WTC11 (cell line): ENCODE results near the gene PRIM2.
"Not testable (repeated sequence)": the region's sequence is repeated elsewhere in the genome, so short reads cannot be mapped to it uniquely, and the experiment has no call there.

ENCODE experiments used
- ELF4 ChIP-seq: sonication (generic); formaldehyde crosslinking; IDR thresholded peaks from 2 replicates; pipeline ENCODE4 v1.8.1; 2022; ENCODE audit warnings: low read depth, mild to moderate bottlenecking, moderate library complexity, missing genetic modification reagents
- IRF2 ChIP-seq: sonication (generic); formaldehyde crosslinking; IDR thresholded peaks from 2 replicates; pipeline ENCODE4 v1.8.0; 2022; ENCODE audit warnings: low read depth, missing genetic modification reagents, borderline replicate concordance
- JUN ChIP-seq: sonication (generic); formaldehyde crosslinking; IDR thresholded peaks from 2 replicates; pipeline ENCODE4 v1.8.0; 2023; ENCODE audit warnings: mild to moderate bottlenecking, missing genetic modification reagents
- NFE2L1 ChIP-seq: sonication (generic); formaldehyde crosslinking; IDR thresholded peaks from 2 replicates; pipeline ENCODE4 v1.8.1; 2023; ENCODE audit warnings: missing genetic modification reagents
- TCF7 ChIP-seq: sonication (generic); formaldehyde crosslinking; IDR thresholded peaks from 2 replicates; pipeline ENCODE4 v1.8.0; 2022; ENCODE audit warnings: mild to moderate bottlenecking, low read depth, missing genetic modification reagents, moderate library complexity
- TP53 ChIP-seq: sonication (generic); formaldehyde crosslinking; IDR thresholded peaks from 2 replicates; pipeline ENCODE4 v1.8.1; 2023; ENCODE audit warnings: mild to moderate bottlenecking, missing genetic modification reagents
- ZNF232 ChIP-seq: sonication (generic); formaldehyde crosslinking; IDR thresholded peaks from 2 replicates; pipeline ENCODE4 v1.8.0; 2022; ENCODE audit warnings: mild to moderate bottlenecking, missing genetic modification reagents
- ZNF396 ChIP-seq: fragments of 250-450 bp; sonication (Bioruptor Pico); IDR thresholded peaks from 2 replicates; pipeline ENCODE4 v1.8.0; 2021; ENCODE audit warnings: mild to moderate bottlenecking, moderate library complexity, borderline replicate concordance
- ZNF416 ChIP-seq: fragments of 250-450 bp; sonication (Bioruptor Pico); IDR thresholded peaks from 2 replicates; pipeline ENCODE4 v1.9.0; 2021; ENCODE audit warnings: mild to moderate bottlenecking, inconsistent platforms
- TF ChIP-seq, protein P1 (sequence below): fragments of 200-600 bp; IDR thresholded peaks from 2 replicates; pipeline ENCODE4 v1.8.0; 2022; ENCODE audit warnings: antibody characterized with exemption
- TF ChIP-seq, protein P2 (sequence below): sonication (generic); formaldehyde crosslinking; IDR thresholded peaks from 2 replicates; pipeline ENCODE4 v1.8.0; 2022; ENCODE audit warnings: mild to moderate bottlenecking, missing genetic modification reagents
- TF ChIP-seq, protein P3 (sequence below): sonication (generic); formaldehyde crosslinking; IDR thresholded peaks from 2 replicates; pipeline ENCODE4 v1.8.1; 2023; ENCODE audit warnings: mild to moderate bottlenecking, missing genetic modification reagents
- TF ChIP-seq, protein P4 (sequence below): sonication (generic); formaldehyde crosslinking; IDR thresholded peaks from 2 replicates; pipeline ENCODE4 v1.8.0; 2022; ENCODE audit warnings: mild to moderate bottlenecking, missing genetic modification reagents
- TF ChIP-seq, protein P5 (sequence below): sonication (generic); formaldehyde crosslinking; IDR thresholded peaks from 2 replicates; pipeline ENCODE4 v1.8.1; 2022; ENCODE audit warnings: low read depth, mild to moderate bottlenecking, moderate library complexity, missing genetic modification reagents, borderline replicate concordance

DNA sequence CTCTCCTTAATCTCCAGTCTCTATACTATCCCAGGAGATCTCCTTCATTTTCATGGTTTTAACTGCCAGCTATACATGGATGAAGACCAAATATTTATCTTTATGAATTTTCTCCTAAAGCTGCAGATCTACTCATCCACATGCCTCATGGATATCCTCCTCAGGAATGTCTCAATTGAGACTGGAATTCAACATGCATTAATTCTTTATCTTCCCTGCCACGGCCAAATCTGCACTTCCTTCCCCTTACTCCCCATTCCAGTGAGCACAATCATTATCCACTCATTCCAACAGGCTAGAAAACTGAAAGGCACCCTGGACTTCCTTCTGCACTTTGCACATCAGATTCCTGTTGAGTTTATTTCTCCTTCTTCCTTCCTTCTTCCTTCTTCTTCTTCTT lies 379.0 kb downstream of the PRIM2 start:
- TF ChIP-seq ELF4 (CRISPR knock-in tag); IRF2; JUN; ZNF416 (CRISPR knock-in tag); ZNF396 (CRISPR knock-in tag); ZNF232 (CRISPR knock-in tag); TCF7 (CRISPR knock-in tag); NFE2L1 (CRISPR knock-in tag); TP53: not testable (repeated sequence)
- TF ChIP-seq, protein P1, sequence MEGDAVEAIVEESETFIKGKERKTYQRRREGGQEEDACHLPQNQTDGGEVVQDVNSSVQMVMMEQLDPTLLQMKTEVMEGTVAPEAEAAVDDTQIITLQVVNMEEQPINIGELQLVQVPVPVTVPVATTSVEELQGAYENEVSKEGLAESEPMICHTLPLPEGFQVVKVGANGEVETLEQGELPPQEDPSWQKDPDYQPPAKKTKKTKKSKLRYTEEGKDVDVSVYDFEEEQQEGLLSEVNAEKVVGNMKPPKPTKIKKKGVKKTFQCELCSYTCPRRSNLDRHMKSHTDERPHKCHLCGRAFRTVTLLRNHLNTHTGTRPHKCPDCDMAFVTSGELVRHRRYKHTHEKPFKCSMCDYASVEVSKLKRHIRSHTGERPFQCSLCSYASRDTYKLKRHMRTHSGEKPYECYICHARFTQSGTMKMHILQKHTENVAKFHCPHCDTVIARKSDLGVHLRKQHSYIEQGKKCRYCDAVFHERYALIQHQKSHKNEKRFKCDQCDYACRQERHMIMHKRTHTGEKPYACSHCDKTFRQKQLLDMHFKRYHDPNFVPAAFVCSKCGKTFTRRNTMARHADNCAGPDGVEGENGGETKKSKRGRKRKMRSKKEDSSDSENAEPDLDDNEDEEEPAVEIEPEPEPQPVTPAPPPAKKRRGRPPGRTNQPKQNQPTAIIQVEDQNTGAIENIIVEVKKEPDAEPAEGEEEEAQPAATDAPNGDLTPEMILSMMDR = not testable (repeated sequence)
- TF ChIP-seq, protein P2, sequence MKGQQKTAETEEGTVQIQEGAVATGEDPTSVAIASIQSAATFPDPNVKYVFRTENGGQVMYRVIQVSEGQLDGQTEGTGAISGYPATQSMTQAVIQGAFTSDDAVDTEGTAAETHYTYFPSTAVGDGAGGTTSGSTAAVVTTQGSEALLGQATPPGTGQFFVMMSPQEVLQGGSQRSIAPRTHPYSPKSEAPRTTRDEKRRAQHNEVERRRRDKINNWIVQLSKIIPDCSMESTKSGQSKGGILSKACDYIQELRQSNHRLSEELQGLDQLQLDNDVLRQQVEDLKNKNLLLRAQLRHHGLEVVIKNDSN = not testable (repeated sequence)
- TF ChIP-seq, protein P3, sequence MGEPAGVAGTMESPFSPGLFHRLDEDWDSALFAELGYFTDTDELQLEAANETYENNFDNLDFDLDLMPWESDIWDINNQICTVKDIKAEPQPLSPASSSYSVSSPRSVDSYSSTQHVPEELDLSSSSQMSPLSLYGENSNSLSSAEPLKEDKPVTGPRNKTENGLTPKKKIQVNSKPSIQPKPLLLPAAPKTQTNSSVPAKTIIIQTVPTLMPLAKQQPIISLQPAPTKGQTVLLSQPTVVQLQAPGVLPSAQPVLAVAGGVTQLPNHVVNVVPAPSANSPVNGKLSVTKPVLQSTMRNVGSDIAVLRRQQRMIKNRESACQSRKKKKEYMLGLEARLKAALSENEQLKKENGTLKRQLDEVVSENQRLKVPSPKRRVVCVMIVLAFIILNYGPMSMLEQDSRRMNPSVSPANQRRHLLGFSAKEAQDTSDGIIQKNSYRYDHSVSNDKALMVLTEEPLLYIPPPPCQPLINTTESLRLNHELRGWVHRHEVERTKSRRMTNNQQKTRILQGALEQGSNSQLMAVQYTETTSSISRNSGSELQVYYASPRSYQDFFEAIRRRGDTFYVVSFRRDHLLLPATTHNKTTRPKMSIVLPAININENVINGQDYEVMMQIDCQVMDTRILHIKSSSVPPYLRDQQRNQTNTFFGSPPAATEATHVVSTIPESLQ (CRISPR knock-in tag) = not testable (repeated sequence)
- TF ChIP-seq, protein P4, sequence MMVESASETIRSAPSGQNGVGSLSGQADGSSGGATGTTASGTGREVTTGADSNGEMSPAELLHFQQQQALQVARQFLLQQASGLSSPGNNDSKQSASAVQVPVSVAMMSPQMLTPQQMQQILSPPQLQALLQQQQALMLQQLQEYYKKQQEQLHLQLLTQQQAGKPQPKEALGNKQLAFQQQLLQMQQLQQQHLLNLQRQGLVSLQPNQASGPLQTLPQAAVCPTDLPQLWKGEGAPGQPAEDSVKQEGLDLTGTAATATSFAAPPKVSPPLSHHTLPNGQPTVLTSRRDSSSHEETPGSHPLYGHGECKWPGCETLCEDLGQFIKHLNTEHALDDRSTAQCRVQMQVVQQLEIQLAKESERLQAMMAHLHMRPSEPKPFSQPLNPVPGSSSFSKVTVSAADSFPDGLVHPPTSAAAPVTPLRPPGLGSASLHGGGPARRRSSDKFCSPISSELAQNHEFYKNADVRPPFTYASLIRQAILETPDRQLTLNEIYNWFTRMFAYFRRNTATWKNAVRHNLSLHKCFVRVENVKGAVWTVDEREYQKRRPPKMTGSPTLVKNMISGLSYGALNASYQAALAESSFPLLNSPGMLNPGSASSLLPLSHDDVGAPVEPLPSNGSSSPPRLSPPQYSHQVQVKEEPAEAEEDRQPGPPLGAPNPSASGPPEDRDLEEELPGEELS (CRISPR knock-in tag) = not testable (repeated sequence)
- TF ChIP-seq, protein P5, sequence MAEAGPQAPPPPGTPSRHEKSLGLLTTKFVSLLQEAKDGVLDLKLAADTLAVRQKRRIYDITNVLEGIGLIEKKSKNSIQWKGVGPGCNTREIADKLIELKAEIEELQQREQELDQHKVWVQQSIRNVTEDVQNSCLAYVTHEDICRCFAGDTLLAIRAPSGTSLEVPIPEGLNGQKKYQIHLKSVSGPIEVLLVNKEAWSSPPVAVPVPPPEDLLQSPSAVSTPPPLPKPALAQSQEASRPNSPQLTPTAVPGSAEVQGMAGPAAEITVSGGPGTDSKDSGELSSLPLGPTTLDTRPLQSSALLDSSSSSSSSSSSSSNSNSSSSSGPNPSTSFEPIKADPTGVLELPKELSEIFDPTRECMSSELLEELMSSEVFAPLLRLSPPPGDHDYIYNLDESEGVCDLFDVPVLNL (CRISPR knock-in tag) = not testable (repeated sequence)
